Peyer's patch (tissue), 4 donors: ENCODE measurements around the gene IMP4.

Experiments used
- CTCF ChIP-seq, 6 experiments: fragments of 450-650 bp in 4 of 6; fragments of 200-600 bp in 2 of 6; sonication (generic) in 1 of 6; IDR thresholded peaks; one replicate each; pipeline ENCODE4 v1.5.1; 2017 to 2019; ENCODE audit warnings: antibody characterized with exemption in 6 of 6, mild to moderate bottlenecking in 3 of 6, moderate library complexity in 1 of 6
- POLR2A ChIP-seq, 2 donors: fragments of 450-650 bp; IDR thresholded peaks; one replicate each; pipeline ENCODE4 v1.5.1; 2017; ENCODE audit warnings: antibody characterized with exemption in 2 of 2, mild to moderate bottlenecking in 2 of 2, moderate library complexity in 2 of 2

GRCh38 chr2:130370490-130370889 is 27.8 kb downstream of the IMP4 start:
- TF ChIP-seq CTCF (IDR thresholded peaks at IDR 0.05) = no peak
- TF ChIP-seq POLR2A (IDR thresholded peaks at IDR 0.05) = no peak
